Colon (tissue), 2 donors: ENCODE measurements around the gene MKRN2OS.
"Not testable (repeated sequence)": the region's sequence is repeated elsewhere in the genome, so short reads cannot be mapped to it uniquely, and the experiment has no call there.

Source experiments
- FAIRE-seq: peaks from 2 replicates; lab custom pipeline; 2012; peaks lifted over from hg19 to GRCh38; lab: Jason Lieb, UNC
- donor health status: control.
- donor health status: control.

Gene MKRN2OS

GRCh38 chr3:12561397-12561796 lies 16.1 kb upstream of the MKRN2OS start:
- no peak for FAIRE-seq

DNA sequence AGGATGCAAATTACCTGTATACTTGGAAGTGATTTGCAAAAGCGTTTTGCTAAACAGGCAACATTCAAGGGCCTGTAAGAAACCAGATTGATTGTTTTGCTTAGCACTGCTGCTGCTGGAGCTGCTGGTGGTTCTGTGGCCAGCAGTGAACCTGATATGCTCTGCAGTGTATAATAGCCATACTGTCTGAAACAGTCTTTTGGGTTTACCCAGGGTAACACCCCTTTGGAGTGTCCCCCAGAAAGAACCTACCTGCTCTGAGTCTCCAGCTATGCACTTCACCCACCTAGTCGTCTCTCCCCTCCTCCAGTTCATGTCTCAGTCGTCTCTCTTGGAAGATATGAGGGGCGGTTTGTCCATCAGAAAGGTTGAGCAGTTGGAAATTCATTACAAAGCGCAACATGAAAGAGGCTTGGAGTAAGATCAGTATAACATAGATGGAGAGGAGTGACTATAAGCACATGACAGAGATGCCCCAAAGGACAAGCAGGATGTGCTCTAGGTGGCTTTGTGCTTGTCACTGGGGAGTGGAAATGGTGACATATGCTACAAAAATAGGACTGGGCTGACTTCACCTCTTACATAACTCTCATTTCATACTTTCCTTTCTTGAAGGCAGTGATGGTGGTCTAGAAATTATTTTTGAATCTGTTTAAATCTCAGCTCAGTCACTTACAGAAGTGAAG lies 15.3 kb upstream of the MKRN2OS start:
- FAIRE-seq, result no peak

DNA sequence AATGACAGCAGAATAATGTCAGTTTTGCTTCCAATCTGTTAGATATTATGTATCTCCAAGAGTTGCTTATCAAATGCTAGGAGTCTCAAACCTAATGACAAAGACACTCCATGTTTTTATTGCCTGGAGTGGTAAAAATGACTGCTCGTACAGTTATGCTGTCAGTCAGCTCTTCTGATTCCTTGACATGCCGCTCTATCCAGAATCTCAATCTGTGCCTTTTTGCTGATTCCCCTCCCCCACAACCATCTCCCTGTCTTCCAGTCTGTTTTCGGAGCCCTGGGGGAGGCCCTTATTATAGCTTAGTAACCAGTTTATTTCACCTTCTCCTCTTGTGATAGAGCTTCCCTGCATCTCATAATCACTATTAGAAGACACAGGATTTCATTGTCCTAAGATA lies 14.2 kb upstream of the MKRN2OS start:
- FAIRE-seq, result no peak

GRCh38 chr3:12558706-12559105 lies 13.4 kb upstream of the MKRN2OS start:
- FAIRE-seq, result no peak

GRCh38 chr3:12557473-12558100 lies 12.3 kb upstream of the MKRN2OS start:
- FAIRE-seq, result no peak

GRCh38 chr3:12556690-12557472 lies 11.6 kb upstream of the MKRN2OS start, which contains the start of gene MKRN2:
MKRN2 (plus strand) TSS chr3:12557087; CDS start chr3:12557151, 64 bp downstream.
- no peak for FAIRE-seq

DNA sequence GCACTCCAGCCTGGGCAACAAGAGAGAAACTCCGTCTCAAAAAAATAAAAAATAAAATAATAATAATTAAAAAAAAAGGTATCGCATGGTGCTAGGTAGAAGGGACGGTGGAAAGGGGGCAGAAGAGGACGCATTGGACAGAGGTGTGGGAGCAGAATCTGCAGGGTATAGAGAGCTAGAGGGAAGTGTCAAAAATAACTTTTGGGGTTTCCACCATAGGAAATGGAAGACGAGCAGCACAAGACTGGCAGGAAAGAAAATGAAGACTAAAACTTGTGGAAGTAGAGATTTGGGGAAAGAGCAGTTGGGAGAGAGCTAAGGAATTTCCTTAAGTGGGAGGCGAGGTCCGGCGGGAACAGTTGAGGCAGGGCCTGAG lies 11.0 kb upstream of the MKRN2OS start:
- no peak for FAIRE-seq

- no peak for FAIRE-seq
Measured at GRCh38 chr3:12553921-12554391, 8.7 kb upstream of the MKRN2OS start.

DNA sequence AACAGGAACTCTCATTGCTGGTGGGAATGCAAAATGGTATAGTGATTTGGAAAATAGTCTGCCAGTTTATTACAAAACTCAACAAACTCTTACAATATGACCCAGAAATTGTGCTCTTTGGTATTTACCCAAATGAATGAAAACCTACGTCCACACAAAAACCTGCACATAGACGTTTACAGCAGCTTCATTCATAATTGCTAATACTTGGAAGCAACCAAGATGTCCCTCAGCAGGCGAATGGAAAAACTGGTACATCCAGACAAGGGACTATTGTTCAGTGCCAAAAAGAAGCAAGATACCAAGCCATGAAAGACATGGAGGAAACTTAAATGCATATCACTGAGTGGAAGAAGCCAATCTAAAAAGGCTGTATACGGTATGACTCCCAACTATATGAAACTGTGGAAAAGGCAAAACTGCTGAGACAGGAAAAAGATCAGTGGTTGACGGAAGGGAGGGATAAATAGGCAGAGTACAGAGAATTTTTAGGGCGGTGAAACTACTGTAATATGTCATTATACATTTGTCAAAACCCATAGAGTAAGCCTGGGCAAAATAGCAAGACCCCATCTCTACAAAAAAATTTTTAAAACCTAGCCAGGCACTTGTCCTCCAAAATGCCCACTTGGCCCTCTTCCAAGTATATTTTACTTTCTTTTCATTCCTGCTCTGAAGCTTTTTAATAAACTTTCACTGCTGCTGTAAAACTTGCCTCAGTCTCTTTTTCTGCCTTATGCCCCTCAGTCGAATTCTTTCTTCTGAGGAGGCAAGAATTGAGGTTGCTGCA lies 4.9 kb upstream of the MKRN2OS start:
- FAIRE-seq, result no peak

GRCh38 chr3:12544652-12545472 lies 437 bp downstream of the MKRN2OS start:
- no peak for FAIRE-seq

DNA sequence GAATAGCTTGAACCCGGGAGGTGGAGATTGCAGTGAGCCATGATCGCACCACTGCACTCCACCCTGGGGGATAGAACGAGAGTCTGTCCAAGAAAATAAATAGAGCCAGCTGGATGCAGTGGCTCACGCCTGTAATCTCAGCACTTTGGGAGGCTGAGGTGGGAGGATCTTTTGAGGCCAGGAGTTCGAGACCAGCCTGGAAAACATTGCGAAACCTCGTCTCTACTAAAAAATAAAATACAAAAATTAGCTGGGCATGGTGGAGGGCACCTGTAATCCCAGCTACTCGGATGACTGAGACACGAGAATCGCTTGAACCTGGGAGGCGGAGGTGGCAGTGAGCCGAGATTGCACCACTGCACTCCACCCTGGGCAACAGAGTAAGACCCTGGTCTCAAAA lies 1.8 kb downstream of the MKRN2OS start:
- FAIRE-seq, result not testable (repeated sequence)

DNA sequence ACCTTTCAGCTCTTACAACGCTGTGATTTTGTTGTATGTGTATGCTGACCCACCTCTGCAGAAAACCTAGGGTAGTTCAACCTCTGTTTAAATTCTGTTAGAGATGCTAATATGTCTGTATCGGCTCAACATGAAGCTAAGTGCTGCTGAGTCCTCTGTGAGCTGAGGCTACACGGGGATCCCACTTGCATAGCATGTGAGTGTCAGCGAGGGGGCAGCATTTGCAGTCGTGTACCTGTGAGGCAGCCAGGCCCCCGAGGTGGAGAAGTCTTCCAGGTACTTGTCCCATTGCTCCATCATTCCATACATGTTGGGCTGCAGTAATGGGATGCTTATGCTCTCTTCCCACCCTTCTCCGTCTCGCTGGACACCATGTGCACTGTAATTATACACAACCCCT lies 3.7 kb downstream of the MKRN2OS start:
- FAIRE-seq, result no peak

DNA sequence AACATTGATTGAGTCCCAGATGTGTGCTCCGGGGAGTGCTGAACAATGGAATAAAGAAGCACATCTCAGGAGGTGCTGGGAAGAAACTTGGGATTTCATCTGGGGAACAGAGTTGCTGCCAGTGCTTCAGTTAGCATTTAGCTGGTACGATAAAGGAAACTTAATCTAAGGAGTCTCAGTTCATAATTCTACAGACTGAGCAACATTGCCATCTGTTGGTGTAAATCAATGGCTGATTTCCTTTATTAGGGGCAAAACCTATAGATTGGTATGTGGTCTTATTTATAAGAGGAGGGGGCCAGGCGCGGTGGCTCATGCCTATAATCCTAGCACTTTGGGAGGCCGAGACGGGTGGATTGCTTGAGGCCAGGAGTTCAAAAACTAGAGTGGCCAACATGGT lies 8.9 kb downstream of the MKRN2OS start:
- FAIRE-seq, result no peak

DNA sequence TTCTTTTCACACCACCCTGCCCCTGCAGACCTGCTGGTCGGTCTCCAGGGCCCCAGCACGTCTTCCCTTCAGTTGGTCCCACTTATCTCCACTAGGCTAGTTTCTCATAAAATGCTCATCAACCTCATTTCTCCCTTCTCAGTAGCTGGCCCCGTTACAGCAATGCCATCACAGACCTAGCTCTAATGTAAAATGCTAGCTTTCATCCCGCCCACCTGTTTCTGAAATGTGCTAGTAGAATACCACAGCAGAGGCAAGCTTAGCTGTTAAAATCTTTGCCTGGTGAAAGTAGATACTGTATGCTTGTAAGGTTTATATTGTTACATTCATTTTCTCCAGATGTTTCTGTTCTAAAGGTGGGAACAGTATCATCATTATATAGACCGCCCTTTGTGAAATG lies 13.1 kb downstream of the MKRN2OS start:
- FAIRE-seq, result no peak

DNA sequence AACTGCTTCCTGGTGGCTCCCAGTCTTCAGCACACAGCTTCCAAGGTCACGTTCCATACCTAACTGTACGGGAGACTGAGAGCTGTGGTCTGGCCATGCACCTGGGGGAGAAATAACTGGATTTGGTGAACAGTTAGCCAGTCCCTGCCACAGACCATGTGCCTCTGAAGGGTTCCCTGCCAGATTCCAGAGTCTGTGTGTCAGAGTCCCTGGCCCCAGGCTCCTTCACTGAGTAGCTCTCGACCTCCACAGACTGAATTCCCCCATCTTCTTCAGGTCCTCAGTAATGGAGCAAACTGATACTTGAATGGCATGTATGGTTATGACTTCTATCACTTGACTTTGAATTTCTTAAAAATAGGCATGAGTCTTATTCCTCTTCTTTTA lies 17.5 kb downstream of the MKRN2OS start:
- FAIRE-seq, result no peak

DNA sequence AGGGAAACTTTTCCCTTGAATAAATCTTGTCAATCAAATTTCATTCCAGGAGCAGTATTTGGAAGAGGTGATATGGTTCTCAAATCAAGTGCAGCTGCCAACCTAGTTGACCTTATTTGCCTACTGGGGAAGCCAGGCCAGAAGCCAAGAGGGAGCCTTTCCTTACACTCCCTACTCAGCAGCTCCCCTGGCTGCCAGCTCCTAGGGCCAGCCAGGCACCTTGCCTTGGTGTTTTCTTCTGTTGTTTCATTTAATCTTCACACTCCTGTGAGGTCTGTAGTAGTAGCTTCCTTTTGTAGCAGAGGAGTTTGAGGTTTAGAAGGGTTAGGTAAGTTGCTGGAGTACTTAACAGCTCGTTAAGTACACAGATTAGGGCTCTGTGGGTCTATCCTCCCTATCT lies 22.6 kb downstream of the MKRN2OS start:
- no peak for FAIRE-seq

DNA sequence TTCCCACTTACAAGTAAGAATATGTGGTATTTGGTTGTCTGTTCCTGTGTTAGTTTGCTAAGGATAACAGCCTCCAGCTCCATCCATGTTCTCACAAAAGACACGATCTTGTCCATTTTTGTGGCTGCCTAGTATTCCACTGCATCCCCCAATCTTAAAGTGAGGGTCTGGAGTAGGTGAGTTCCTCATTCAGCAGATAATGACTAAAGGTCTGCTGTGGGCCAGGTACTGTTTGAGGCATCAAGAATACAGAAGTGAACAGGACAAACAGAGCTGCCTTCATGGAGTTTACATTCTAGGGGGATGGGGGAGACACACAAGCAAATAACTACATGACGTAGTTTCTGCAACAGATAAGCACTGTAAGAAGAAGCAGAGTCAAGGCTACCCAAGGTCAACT lies 24.3 kb downstream of the MKRN2OS start:
- no peak for FAIRE-seq

DNA sequence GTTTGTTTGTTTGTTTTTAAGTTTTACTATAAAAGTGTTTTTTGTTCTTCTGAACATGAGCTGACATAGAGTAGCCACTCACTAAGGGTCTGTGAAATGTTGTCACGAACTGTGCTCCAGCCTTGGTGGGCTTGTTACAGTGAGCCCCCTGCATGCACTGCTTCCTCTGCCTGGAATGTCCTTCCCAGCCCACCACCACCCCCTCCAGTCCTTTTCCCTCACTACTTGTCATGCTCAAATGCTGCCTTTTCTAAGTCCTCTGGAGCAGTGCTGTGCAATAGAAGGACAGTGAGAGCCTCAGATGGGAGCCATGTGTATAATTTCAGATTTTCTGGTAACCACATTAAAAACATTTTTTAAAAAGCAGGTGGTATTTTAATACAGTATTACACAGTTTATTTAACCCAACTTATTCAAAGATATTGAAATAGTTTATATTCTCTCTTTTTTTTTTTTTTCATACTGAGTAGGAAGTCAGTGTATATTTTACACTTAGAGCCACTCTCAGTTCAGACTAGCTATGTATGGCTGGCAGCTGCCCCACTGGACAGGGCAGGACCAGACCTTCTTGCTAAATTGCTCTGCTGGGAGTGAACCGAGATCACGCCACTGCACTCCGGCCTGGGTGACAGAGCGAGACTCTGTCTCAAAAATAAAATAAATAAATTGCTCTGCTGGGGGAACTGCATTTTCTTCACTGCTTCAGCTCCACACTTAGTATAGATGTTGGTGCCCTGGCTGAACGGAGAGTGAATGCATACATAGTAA lies 26.9 kb downstream of the MKRN2OS start:
- FAIRE-seq, result no peak

DNA sequence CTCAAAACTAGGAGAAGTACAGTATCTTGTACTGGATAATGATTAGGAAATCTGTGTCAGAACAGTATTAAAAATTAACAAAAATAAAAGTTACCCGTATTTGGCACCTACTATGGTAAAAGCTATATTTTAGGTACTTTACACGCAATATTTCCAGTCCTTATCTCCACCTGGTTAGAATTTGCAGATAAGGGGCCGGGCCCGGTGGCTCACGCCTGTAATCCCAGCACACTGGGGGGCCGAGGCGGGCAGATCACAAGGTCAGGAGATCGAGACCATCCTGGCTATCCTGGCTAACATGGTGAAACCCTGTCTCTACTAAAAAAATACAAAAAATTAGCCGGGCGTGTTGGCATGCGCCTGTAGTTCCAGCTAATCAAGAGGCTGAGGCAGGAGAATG lies 28.4 kb downstream of the MKRN2OS start:
- FAIRE-seq, result no peak

DNA sequence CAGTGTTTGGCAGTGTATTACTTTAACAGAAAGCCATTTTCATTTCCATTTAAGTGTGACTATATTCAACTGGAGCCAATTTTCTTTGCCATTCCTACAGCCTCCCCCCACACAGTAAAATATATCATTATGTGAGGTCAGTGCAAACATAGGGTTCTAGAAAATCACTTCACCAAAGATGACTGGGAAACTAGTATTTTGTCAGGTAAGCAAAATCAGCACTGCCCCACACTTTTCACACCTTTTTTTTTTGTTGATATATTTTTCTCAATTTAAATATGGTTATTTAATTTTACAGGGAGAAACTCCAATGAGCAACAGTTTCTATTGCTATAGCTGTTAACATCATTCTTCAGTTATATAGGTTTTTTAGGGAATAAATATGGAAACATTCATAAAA lies 29.7 kb downstream of the MKRN2OS start:
- no peak for FAIRE-seq
